ENCODE results near the gene SGSM2. TPM values are rescaled to one million over a fixed set of nuclear protein-coding genes. Genes with fewer than 3 reads are reported as not detected.

Gene SGSM2
- total and polyA plus RNA-seq, 2 of the 13 experiments (the other 11 are each of a cell fraction or from before 2014, with no cell fraction given) = 30.4 to 51.3 TPM

DNA sequence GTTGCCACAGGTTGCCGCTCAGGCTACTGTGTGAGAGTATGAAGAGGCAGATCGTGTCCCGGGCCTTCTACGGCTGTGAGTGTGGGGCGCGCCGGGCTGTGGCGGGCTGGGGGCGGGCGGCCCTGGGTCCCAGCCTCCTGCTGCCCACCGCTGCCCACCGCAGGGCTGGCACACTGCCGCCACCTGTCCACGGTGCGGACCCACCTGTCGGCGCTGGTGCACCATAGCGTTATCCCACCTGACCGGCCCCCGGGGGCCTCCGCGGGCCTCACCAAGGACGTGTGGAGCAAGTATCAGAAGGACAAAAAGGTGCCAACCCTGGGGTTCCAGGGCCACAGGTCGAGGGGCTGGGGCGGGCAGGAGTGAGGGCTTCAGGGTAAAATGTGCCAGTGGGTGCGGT lies 34.9 kb downstream of the SGSM2 start:
- TF ChIP-seq, protein P1, sequence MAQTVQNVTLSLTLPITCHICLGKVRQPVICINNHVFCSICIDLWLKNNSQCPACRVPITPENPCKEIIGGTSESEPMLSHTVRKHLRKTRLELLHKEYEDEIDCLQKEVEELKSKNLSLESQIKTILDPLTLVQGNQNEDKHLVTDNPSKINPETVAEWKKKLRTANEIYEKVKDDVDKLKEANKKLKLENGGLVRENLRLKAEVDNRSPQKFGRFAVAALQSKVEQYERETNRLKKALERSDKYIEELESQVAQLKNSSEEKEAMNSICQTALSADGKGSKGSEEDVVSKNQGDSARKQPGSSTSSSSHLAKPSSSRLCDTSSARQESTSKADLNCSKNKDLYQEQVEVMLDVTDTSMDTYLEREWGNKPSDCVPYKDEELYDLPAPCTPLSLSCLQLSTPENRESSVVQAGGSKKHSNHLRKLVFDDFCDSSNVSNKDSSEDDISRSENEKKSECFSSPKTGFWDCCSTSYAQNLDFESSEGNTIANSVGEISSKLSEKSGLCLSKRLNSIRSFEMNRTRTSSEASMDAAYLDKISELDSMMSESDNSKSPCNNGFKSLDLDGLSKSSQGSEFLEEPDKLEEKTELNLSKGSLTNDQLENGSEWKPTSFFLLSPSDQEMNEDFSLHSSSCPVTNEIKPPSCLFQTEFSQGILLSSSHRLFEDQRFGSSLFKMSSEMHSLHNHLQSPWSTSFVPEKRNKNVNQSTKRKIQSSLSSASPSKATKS (CRISPR knock-in tag; IDR thresholded peaks at IDR 0.05) = no peak
- TF ChIP-seq ZNF207 (IDR thresholded peaks at IDR 0.05; ENCODE audit: borderline replicate concordance) (no peak), NCOR1 (IDR thresholded peaks at IDR 0.05; ENCODE audit: borderline replicate concordance, low read length) (no peak), PHF8 (CRISPR knock-in tag; IDR thresholded peaks at IDR 0.05) (no peak), ZNF362 (CRISPR knock-in tag; IDR thresholded peaks at IDR 0.05; ENCODE audit: borderline replicate concordance) (no peak), ZNF510 (CRISPR knock-in tag; IDR thresholded peaks at IDR 0.05; ENCODE audit: low read depth) (no peak), ARNTL (CRISPR knock-in tag; IDR thresholded peaks at IDR 0.05) (no peak), GFI1 (CRISPR knock-in tag; IDR thresholded peaks at IDR 0.05; ENCODE audit: borderline replicate concordance) (no peak), ZNF260 (CRISPR knock-in tag; IDR thresholded peaks at IDR 0.05; ENCODE audit: borderline replicate concordance, low read depth) (no peak), ZNF550 (CRISPR knock-in tag; IDR thresholded peaks at IDR 0.05; ENCODE audit: borderline replicate concordance) (no peak), NONO (IDR thresholded peaks at IDR 0.05) (no peak), NONO (CRISPR knock-in tag; conservative IDR thresholded peaks at IDR 0.05) (no peak), ZNF20 (CRISPR knock-in tag; IDR thresholded peaks at IDR 0.05) (no peak), ZNF607 (CRISPR knock-in tag; IDR thresholded peaks at IDR 0.05; ENCODE audit: borderline replicate concordance) (no peak), KLF15 (CRISPR knock-in tag; IDR thresholded peaks at IDR 0.05; ENCODE audit: borderline replicate concordance) (no peak), ZNF253 (CRISPR knock-in tag; IDR thresholded peaks at IDR 0.05; ENCODE audit: borderline replicate concordance) (no peak), KLF11 (CRISPR knock-in tag; IDR thresholded peaks at IDR 0.05) (no peak), ZBTB2 (CRISPR knock-in tag; IDR thresholded peaks at IDR 0.05; ENCODE audit: low read depth) (no peak), ZNF878 (CRISPR knock-in tag; IDR thresholded peaks at IDR 0.05) (no peak), ESRRA (CRISPR knock-in tag; IDR thresholded peaks at IDR 0.05; ENCODE audit: low read depth) (no peak), RBM39 (IDR thresholded peaks at IDR 0.05; ENCODE audit: low read depth, low read length, poor library complexity, severe bottlenecking) (no peak)
- Histone ChIP-seq H3K27ac (ENCODE audit: extremely low read length, insufficient read depth, low read length) (no peak overlapping the region), H3K9me3 (ENCODE audit: low read length) (no peaks in the 10 kb centered on the region), H3K79me2 (ENCODE audit: insufficient read depth, low read length) (no peaks in the 10 kb centered on the region), H3K27me3 (ENCODE audit: control insufficient read depth in 1 of 2, insufficient read depth in 2 of 2, low read length in 2 of 2) (no peaks in the 10 kb centered on the region), H3K36me3 (replicated peaks in 1 of 2; ENCODE audit: control insufficient read depth in 1 of 2, insufficient read depth in 2 of 2, low read length in 2 of 2) (peaks cover 7% of the 10 kb centered on the region in 2 experiments; a peak in 3 of 5 replicates), H2AFZ (ENCODE audit: low read length) (no peak overlapping the region), H3K4me3 (replicated peaks in 1 of 3; ENCODE audit: insufficient read depth in 1 of 3, low read depth in 2 of 3, low read length in 3 of 3) (no peak overlapping the region), H3K4me1 (ENCODE audit: insufficient read depth, low read length) (no peaks in the 10 kb centered on the region), H3K4me2 (ENCODE audit: low read depth, low read length) (no peak overlapping the region), H4K20me1 (ENCODE audit: insufficient read depth, low read length) (no peaks in the 10 kb centered on the region), H3K9ac (ENCODE audit: insufficient read depth, low read depth, low read length) (no peak overlapping the region)
- in situ Hi-C loops (cut with HindIII; ENCODE audit: extremely low pct_ligation_motif_present, low pct_unique_long_range_greater_than_20kb) (no loop called here), intact Hi-C loops (cut with micrococcal nuclease; ENCODE audit: unreplicated experiment) (no loop called here)
- FAIRE-seq (no peak), DNase-seq (ENCODE audit: low spot score) (no peak), ATAC-seq (no peak)
- BruUV-seq (replicated peaks) = no TSS peak
- ChIA-PET CTCF (ENCODE audit: low intra/inter-chr PET ratio, low total read pairs) (no interaction called here), POLR2A (no interaction called here)
- 96% methylated on average over 9 of the region's 26 CpGs for WGBS (ENCODE audit: low lambda C conversion rate)

Measured in HepG2 (cell line).